Right lobe of liver (tissue), 4 donors: ENCODE measurements around the gene DIS3L2.

Experiments
- CTCF ChIP-seq, 4 donors: fragments of 200-600 bp in 3 of 4; fragments of 450-650 bp in 1 of 4; IDR thresholded peaks; one replicate each; pipeline versions ENCODE4 v1.5.1 to v1.8.0; 2016 to 2022; ENCODE audit warnings: antibody characterized with exemption in 4 of 4, mild to moderate bottlenecking in 2 of 4
- POLR2A ChIP-seq: fragments of 450-650 bp; IDR thresholded peaks from one replicate; pipeline ENCODE4 v1.6.1; 2017; ENCODE audit warnings: antibody characterized with exemption, mild to moderate bottlenecking
- donor health status: DM: no; HTN: no; CAD: no.
- donor health status: DM: no; HTN: no; CAD: no.
- donor health status: DM: no; HTN: yes; CAD: no.

- TF ChIP-seq CTCF (IDR thresholded peaks at IDR 0.05) (no peak), POLR2A (no peak)
Observed at GRCh38 chr2:232023426-232023825, 61.9 kb downstream of the DIS3L2 start.
